ENCODE results near the gene PCDH18.

- TF ChIP-seq CTCF (conservative IDR thresholded peaks at IDR 0.05; ENCODE audit: low read length) (no peak), EZH2phosphoT487 (IDR thresholded peaks at IDR 0.05; ENCODE audit: borderline replicate concordance) (no peak)
Observed at GRCh38 chr4:137470806-137471205, 61.5 kb downstream of the PCDH18 start.

Measured in Loucy (cell line).